22Rv1 (cell line): ENCODE results near the gene ANKLE2.

Source experiments
- ZFX ChIP-seq: fragments of 450-650 bp; IDR thresholded peaks from 2 replicates; pipeline ENCODE4 v1.6.1; 2017; ENCODE audit warnings: antibody characterized with exemption, borderline replicate concordance
- TF ChIP-seq, protein P1 (sequence below): fragments of 450-650 bp; IDR thresholded peaks from 2 replicates; pipeline ENCODE4 v1.5.1; 2017; ENCODE audit warnings: mild to moderate bottlenecking

DNA sequence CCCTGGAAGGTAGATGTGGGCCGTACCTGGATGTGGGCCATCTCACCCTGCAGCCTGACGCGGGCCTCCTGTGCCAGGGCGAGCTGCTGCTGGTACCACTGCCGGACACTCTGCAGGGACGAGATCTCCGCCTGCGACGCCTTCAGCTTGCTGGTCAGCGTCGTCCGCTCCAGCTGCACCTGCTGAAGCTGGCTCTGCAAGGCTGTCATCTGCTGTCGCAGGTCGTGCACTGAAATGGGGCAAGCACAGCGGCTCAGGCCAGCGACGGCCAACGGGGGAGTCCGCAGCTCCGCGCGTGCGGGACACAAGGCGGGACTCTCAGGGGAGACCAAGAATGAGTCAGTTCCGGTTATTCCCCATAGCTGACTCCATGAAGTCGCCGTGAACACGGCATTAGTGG, 40.1 kb upstream of the ANKLE2 start:
- TF ChIP-seq, protein P1, sequence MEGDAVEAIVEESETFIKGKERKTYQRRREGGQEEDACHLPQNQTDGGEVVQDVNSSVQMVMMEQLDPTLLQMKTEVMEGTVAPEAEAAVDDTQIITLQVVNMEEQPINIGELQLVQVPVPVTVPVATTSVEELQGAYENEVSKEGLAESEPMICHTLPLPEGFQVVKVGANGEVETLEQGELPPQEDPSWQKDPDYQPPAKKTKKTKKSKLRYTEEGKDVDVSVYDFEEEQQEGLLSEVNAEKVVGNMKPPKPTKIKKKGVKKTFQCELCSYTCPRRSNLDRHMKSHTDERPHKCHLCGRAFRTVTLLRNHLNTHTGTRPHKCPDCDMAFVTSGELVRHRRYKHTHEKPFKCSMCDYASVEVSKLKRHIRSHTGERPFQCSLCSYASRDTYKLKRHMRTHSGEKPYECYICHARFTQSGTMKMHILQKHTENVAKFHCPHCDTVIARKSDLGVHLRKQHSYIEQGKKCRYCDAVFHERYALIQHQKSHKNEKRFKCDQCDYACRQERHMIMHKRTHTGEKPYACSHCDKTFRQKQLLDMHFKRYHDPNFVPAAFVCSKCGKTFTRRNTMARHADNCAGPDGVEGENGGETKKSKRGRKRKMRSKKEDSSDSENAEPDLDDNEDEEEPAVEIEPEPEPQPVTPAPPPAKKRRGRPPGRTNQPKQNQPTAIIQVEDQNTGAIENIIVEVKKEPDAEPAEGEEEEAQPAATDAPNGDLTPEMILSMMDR, result no peak
- no peak for TF ChIP-seq ZFX
